Astrocyte (in vitro differentiated cells and primary cell): ENCODE results near the gene AIDA. TPM values are rescaled to one million over a fixed set of nuclear protein-coding genes. Genes with fewer than 3 reads are reported as not detected.
A peak's percentile ranks its signal among the peaks of the same experiment; 100 is the strongest.

Source experiments
- DNase-seq: peaks from one replicate; pipeline ENCODE4 v3.0.0-alpha.2; 2010; ENCODE audit warnings: low read depth
- FAIRE-seq: peaks from 2 replicates; lab custom pipeline; 2011; peaks lifted over from hg19 to GRCh38; lab: Jason Lieb, UNC
- H2AFZ ChIP-seq: 2 replicates; pipeline ENCODE4 v1.6.0; 2012; ENCODE audit warnings: low read depth, low read length, inconsistent platforms
- H3K27ac ChIP-seq: 2 replicates; pipeline ENCODE4 v1.5.1; 2011; ENCODE audit warnings: low read depth, low read length, inconsistent platforms
- H3K27me3 ChIP-seq: 2 replicates; pipeline ENCODE4 v1.6.0; 2011; ENCODE audit warnings: low read length, inconsistent platforms; ENCODE audit not compliant: insufficient read depth
- H3K36me3 ChIP-seq: 2 replicates; pipeline ENCODE4 v1.5.1; 2011; ENCODE audit warnings: low read length, inconsistent platforms; ENCODE audit not compliant: insufficient read depth
- H3K4me1 ChIP-seq: 2 replicates; pipeline ENCODE4 v1.5.1; 2011; ENCODE audit warnings: low read length, inconsistent platforms; ENCODE audit not compliant: insufficient read depth
- H3K4me2 ChIP-seq: 2 replicates; pipeline ENCODE4 v1.6.0; 2012; ENCODE audit warnings: low read length, inconsistent platforms
- H3K4me3 ChIP-seq: 2 replicates; pipeline ENCODE4 v1.5.1; 2011; ENCODE audit warnings: low read depth, mild to moderate bottlenecking, low read length, inconsistent platforms; ENCODE audit not compliant: insufficient read depth
- H3K79me2 ChIP-seq: 2 replicates; pipeline ENCODE4 v1.6.0; 2012; ENCODE audit warnings: mild to moderate bottlenecking, low read length, inconsistent platforms; ENCODE audit not compliant: insufficient read depth
- H3K9ac ChIP-seq: 2 replicates; pipeline ENCODE4 v1.6.0; 2012; ENCODE audit warnings: mild to moderate bottlenecking, low read length, inconsistent platforms
- H3K9me3 ChIP-seq: 2 replicates; pipeline ENCODE4 v1.5.1; 2012; ENCODE audit warnings: low read depth, mild to moderate bottlenecking, low read length, inconsistent platforms; ENCODE audit not compliant: insufficient read depth
- H4K20me1 ChIP-seq: 2 replicates; pipeline ENCODE4 v1.6.0; 2012; ENCODE audit warnings: low read length, inconsistent platforms; ENCODE audit not compliant: insufficient read depth
- H3K27ac Mint-ChIP-seq: one replicate; pipeline ENCODE4 v1.8.0; 2021; ENCODE audit warnings: mild to moderate bottlenecking, mixed read lengths; ENCODE audit not compliant: unreplicated experiment
- H3K27me3 Mint-ChIP-seq: one replicate; pipeline ENCODE4 v1.8.0; 2021; ENCODE audit warnings: low read depth, mixed read lengths; ENCODE audit not compliant: unreplicated experiment
- H3K36me3 Mint-ChIP-seq: one replicate; pipeline ENCODE4 v1.8.0; 2021; ENCODE audit warnings: low read depth, mixed read lengths; ENCODE audit not compliant: unreplicated experiment
- H3K4me1 Mint-ChIP-seq: one replicate; pipeline ENCODE4 v1.8.0; 2021; ENCODE audit warnings: low read depth, mixed read lengths; ENCODE audit not compliant: unreplicated experiment
- H3K4me3 Mint-ChIP-seq: one replicate; pipeline ENCODE4 v1.8.0; 2021; ENCODE audit warnings: mild to moderate bottlenecking, moderate library complexity, mixed read lengths; ENCODE audit not compliant: unreplicated experiment
- H3K9me3 Mint-ChIP-seq: one replicate; pipeline ENCODE4 v1.8.0; 2021; ENCODE audit warnings: mild to moderate bottlenecking, mixed read lengths; ENCODE audit not compliant: unreplicated experiment
- EZH2 ChIP-seq: IDR thresholded peaks from 2 replicates; pipeline ENCODE4 v1.6.1; 2012; ENCODE audit warnings: mild to moderate bottlenecking, low read length, inconsistent platforms; ENCODE audit not compliant: insufficient read depth
- total RNA-seq: library from RNA; stranded (reverse); gene quantifications from 2 replicates; pipeline ENCODE4 v1.2.1, GENCODE V29; 2021
- TF ChIP-seq, protein P1 (sequence below): IDR thresholded peaks from 2 replicates; pipeline ENCODE4 v1.5.1; 2011; ENCODE audit warnings: low read depth, mild to moderate bottlenecking, inconsistent platforms, low read length, moderate library complexity; ENCODE audit not compliant: insufficient read depth

Gene AIDA
- total RNA-seq, 1 donor from 2014 or later = 86.2 TPM

DNA sequence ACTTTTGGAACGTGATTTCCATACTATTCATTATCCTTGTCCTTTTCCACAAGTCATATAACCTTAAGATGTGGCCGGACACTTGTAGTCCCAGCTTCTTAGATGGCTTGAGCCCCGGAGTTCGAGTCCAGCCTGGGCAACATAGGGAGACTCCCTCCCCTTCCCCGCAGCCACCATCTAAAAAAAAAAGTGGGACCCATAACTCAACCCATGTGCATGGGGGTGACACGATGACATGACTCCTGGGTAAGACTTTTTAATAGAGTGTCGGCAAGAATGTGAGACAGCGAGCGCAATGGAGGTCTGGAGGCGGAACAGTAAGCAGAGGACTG is 68.7 kb downstream of the AIDA start:
- H2AFZ ChIP-seq = peak overlapping the region; percentile 88
- H3K36me3 ChIP-seq = peaks cover 10% of the 10 kb centered on the region
- H3K36me3 Mint-ChIP-seq = no peaks in the 10 kb centered on the region
- peak overlapping the region; percentile 98 for H3K4me3 Mint-ChIP-seq
- peak overlapping the region; percentile 91 for H3K4me3 ChIP-seq
- H3K27ac ChIP-seq = peak overlapping the region; percentile 95
- H3K9me3 Mint-ChIP-seq = no peaks in the 10 kb centered on the region
- TF ChIP-seq, protein P1, sequence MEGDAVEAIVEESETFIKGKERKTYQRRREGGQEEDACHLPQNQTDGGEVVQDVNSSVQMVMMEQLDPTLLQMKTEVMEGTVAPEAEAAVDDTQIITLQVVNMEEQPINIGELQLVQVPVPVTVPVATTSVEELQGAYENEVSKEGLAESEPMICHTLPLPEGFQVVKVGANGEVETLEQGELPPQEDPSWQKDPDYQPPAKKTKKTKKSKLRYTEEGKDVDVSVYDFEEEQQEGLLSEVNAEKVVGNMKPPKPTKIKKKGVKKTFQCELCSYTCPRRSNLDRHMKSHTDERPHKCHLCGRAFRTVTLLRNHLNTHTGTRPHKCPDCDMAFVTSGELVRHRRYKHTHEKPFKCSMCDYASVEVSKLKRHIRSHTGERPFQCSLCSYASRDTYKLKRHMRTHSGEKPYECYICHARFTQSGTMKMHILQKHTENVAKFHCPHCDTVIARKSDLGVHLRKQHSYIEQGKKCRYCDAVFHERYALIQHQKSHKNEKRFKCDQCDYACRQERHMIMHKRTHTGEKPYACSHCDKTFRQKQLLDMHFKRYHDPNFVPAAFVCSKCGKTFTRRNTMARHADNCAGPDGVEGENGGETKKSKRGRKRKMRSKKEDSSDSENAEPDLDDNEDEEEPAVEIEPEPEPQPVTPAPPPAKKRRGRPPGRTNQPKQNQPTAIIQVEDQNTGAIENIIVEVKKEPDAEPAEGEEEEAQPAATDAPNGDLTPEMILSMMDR = no peak
- TF ChIP-seq EZH2 = no peak
- H3K27ac Mint-ChIP-seq = peak overlapping the region; percentile 94
- H3K4me1 Mint-ChIP-seq = peaks cover 2% of the 10 kb centered on the region
- DNase-seq (no peak), FAIRE-seq (peak; percentile 52)
- peak overlapping the region; percentile 90 for H3K4me2 ChIP-seq
- no peaks in the 10 kb centered on the region for H3K9me3 ChIP-seq
- H3K4me1 ChIP-seq = peaks cover 4% of the 10 kb centered on the region
- no peaks in the 10 kb centered on the region for H3K27me3 Mint-ChIP-seq
- peak overlapping the region; percentile 92 for H3K9ac ChIP-seq
- H3K27me3 ChIP-seq = no peaks in the 10 kb centered on the region
- H3K79me2 ChIP-seq = peaks cover 24% of the 10 kb centered on the region
- no peaks in the 10 kb centered on the region for H4K20me1 ChIP-seq

GRCh38 chr1:222642468-222642867 is 69.8 kb downstream of the AIDA start:
- Histone ChIP-seq H3K27me3 (no peaks in the 10 kb centered on the region), H3K4me3 (no peak overlapping the region), H3K4me1 (peaks cover 4% of the 10 kb centered on the region), H3K79me2 (peaks cover 24% of the 10 kb centered on the region), H4K20me1 (no peaks in the 10 kb centered on the region), H2AFZ (no peak overlapping the region), H3K36me3 (peaks cover 10% of the 10 kb centered on the region), H3K9ac (no peak overlapping the region), H3K27ac (no peak overlapping the region), H3K9me3 (no peaks in the 10 kb centered on the region), H3K4me2 (no peak overlapping the region)
- no peak for DNase-seq
- no peak overlapping the region for H3K27ac Mint-ChIP-seq
- peaks cover 2% of the 10 kb centered on the region for H3K4me1 Mint-ChIP-seq
- no peaks in the 10 kb centered on the region for H3K9me3 Mint-ChIP-seq
- no peak for FAIRE-seq
- no peaks in the 10 kb centered on the region for H3K27me3 Mint-ChIP-seq
- no peak overlapping the region for H3K4me3 Mint-ChIP-seq
- no peak for TF ChIP-seq EZH2
- TF ChIP-seq, protein P1 = no peak
- H3K36me3 Mint-ChIP-seq = peaks cover 2% of the 10 kb centered on the region

DNA sequence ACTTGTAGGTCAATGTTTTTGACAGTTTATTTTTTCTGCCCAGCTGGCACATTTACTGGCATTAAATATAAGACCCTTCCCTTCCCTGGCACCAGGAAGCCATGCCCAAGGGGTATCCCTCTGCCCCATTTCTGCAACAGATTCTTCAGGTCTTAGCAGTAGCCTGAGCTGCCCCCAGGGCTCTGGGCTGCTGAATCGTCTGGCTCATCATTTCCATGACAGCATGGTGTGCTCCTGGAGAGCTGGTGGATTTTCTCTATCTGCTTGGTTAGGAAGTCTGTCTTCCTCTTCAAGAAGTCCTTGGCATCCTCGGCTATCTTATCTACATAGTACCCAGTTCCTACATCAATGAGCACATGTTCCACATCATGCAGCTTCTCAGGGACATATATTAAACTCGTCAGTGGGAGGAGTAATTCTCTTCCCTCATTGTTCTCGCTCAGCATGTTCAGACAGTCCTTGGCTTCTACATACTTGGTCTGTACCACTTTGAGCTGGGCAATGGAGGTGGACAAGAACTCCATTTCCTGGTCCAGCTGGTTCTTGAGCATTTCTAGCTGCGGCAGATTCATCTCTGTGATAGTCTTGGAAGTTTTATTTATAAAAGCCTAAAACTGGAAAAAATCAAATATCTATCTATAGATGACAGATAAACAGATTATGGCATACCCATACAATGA is 70.9 kb downstream of the AIDA start:
- Histone ChIP-seq H3K79me2 (peaks cover 17% of the 10 kb centered on the region), H4K20me1 (no peaks in the 10 kb centered on the region), H3K4me2 (no peak overlapping the region), H3K9ac (no peak overlapping the region), H3K27me3 (no peaks in the 10 kb centered on the region), H3K27ac (no peak overlapping the region), H3K4me1 (peaks cover 4% of the 10 kb centered on the region), H3K4me3 (no peak overlapping the region), H3K36me3 (peaks cover 10% of the 10 kb centered on the region), H3K9me3 (no peaks in the 10 kb centered on the region), H2AFZ (no peak overlapping the region)
- H3K27ac Mint-ChIP-seq = no peak overlapping the region
- H3K27me3 Mint-ChIP-seq = no peaks in the 10 kb centered on the region
- peaks cover 6% of the 10 kb centered on the region for H3K36me3 Mint-ChIP-seq
- H3K4me3 Mint-ChIP-seq = no peak overlapping the region
- TF ChIP-seq EZH2 = no peak
- TF ChIP-seq, protein P1 = no peak
- no peaks in the 10 kb centered on the region for H3K9me3 Mint-ChIP-seq
- H3K4me1 Mint-ChIP-seq = peaks cover 2% of the 10 kb centered on the region
- DNase-seq = no peak
- FAIRE-seq = no peak
